Esophagus muscularis mucosa (tissue), 4 donors: ENCODE data around the gene ENTR1.

Experiments used
- EP300 ChIP-seq: sonication (generic); formaldehyde crosslinking; IDR thresholded peaks from one replicate; pipeline ENCODE4 v1.6.1; 2017; ENCODE audit warnings: antibody characterized with exemption
- POLR2A ChIP-seq: fragments of 450-650 bp; IDR thresholded peaks from one replicate; pipeline ENCODE4 v1.6.1; 2017; ENCODE audit warnings: antibody characterized with exemption, moderate library complexity, mild to moderate bottlenecking, low read depth
- POLR2AphosphoS5 ChIP-seq, 2 donors: sonication (generic); formaldehyde crosslinking; IDR thresholded peaks; one replicate each; pipeline ENCODE4 v1.6.1; 2017; ENCODE audit warnings: antibody characterized with exemption in 2 of 2
- TF ChIP-seq, protein P1 (sequence below), 3 experiments: fragments of 200-600 bp in 2 of 3; fragments of 450-650 bp in 1 of 3; sonication (generic) in 2 of 3; IDR thresholded peaks; one replicate each; pipeline ENCODE4 v1.5.1; 2017 to 2019; ENCODE audit warnings: antibody characterized with exemption in 3 of 3, mild to moderate bottlenecking in 2 of 3, moderate library complexity in 1 of 3

DNA sequence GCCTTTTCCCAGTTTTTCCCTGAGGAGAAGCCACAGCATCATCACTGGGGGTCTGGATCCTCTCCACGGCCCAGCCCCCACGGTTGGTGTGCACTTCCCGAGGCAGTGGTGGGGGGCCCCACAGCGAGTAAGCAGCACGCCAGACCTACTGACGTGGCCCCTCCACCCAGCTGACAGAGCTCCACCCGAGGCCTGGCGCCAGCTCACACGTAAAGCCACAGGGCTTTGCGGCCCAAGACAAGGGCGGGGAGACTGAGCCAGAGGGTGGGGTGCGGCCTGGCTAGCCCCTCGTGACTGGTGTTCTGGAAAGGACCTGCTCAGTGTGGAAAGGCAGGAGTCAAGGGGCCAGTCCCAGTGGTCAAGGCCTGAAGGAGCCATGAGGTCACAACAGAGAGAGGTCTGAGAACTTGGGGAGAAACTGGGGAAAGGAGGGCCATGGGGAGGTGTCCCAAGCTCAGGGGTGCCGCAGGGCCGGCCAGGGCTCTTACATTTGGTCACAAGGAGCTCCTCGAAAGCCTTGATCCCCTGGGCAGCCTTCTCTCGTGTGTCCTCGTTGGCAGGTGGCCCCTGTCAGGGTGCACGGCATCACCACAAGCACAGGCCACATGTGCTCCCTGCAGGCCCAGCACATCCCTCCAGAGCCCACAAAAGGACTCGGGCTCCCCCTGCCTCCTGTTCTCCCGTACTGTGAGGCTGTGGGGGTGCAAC lies 15.9 kb downstream of the ENTR1 start:
- TF ChIP-seq, protein P1, sequence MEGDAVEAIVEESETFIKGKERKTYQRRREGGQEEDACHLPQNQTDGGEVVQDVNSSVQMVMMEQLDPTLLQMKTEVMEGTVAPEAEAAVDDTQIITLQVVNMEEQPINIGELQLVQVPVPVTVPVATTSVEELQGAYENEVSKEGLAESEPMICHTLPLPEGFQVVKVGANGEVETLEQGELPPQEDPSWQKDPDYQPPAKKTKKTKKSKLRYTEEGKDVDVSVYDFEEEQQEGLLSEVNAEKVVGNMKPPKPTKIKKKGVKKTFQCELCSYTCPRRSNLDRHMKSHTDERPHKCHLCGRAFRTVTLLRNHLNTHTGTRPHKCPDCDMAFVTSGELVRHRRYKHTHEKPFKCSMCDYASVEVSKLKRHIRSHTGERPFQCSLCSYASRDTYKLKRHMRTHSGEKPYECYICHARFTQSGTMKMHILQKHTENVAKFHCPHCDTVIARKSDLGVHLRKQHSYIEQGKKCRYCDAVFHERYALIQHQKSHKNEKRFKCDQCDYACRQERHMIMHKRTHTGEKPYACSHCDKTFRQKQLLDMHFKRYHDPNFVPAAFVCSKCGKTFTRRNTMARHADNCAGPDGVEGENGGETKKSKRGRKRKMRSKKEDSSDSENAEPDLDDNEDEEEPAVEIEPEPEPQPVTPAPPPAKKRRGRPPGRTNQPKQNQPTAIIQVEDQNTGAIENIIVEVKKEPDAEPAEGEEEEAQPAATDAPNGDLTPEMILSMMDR (IDR thresholded peaks at IDR 0.05): no peak
- TF ChIP-seq POLR2AphosphoS5 (IDR thresholded peaks at IDR 0.05) (no peak), POLR2A (no peak), EP300 (no peak)
